Measurements from ENCODE around the gene MPZL2.

- TF ChIP-seq, protein P1, sequence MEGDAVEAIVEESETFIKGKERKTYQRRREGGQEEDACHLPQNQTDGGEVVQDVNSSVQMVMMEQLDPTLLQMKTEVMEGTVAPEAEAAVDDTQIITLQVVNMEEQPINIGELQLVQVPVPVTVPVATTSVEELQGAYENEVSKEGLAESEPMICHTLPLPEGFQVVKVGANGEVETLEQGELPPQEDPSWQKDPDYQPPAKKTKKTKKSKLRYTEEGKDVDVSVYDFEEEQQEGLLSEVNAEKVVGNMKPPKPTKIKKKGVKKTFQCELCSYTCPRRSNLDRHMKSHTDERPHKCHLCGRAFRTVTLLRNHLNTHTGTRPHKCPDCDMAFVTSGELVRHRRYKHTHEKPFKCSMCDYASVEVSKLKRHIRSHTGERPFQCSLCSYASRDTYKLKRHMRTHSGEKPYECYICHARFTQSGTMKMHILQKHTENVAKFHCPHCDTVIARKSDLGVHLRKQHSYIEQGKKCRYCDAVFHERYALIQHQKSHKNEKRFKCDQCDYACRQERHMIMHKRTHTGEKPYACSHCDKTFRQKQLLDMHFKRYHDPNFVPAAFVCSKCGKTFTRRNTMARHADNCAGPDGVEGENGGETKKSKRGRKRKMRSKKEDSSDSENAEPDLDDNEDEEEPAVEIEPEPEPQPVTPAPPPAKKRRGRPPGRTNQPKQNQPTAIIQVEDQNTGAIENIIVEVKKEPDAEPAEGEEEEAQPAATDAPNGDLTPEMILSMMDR (IDR thresholded peaks at IDR 0.05) = no peak
- TF ChIP-seq POLR2A (IDR thresholded peaks at IDR 0.05; ENCODE audit: low read depth) = no peak
- TF ChIP-seq POLR2AphosphoS5 (IDR thresholded peaks at IDR 0.05) = no peak
- no peak for TF ChIP-seq EP300 (IDR thresholded peaks at IDR 0.05)
Observed at GRCh38 chr11:118224511-118225188, 39.4 kb downstream of the MPZL2 start, which contains the start of gene JAML.
